Right lobe of liver (tissue), 6 donors: Measurements from ENCODE around the gene MINDY1. TPM values are rescaled to one million over a fixed set of nuclear protein-coding genes. Genes with fewer than 3 reads are reported as not detected.

Experiments
- ATAC-seq, 4 donors: fragments of 200-7000 bp; cut with Tn5 transposase; one replicate each; pipeline ENCODE4 v1.9.1; 2020; ENCODE audit warnings: mild to moderate bottlenecking in 4 of 4, moderate library complexity in 4 of 4
- DNase-seq, 3 donors: peaks; one replicate each; pipeline ENCODE4 v3.0.0-alpha.2; 2020
- H3K27ac ChIP-seq, 3 donors: fragments of 200-600 bp; one replicate each; pipeline ENCODE4 v1.8.0; 2022
- H3K27me3 ChIP-seq, 2 donors: fragments of 200-600 bp; one replicate each; pipeline ENCODE4 v1.8.0; 2022
- H3K36me3 ChIP-seq, 4 donors: fragments of 200-600 bp; sonication (generic) in 1 of 4; one replicate each; pipeline versions ENCODE4 v1.5.1 to v1.8.0; 2017 to 2022; ENCODE audit warnings: control low read depth in 1 of 4
- H3K4me1 ChIP-seq, 4 donors: fragments of 200-600 bp; sonication (generic) in 1 of 4; one replicate each; pipeline versions ENCODE4 v1.5.1 to v1.8.0; 2017 to 2022; ENCODE audit warnings: control low read depth in 1 of 4
- H3K4me3 ChIP-seq, 3 donors: fragments of 200-600 bp; one replicate each; pipeline ENCODE4 v1.8.0; 2022
- H3K9me3 ChIP-seq, 4 donors: fragments of 200-600 bp; sonication (generic) in 1 of 4; one replicate each; pipeline versions ENCODE4 v1.5.1 to v1.8.0; 2017 to 2022; ENCODE audit warnings: control low read depth in 1 of 4
- POLR2A ChIP-seq: fragments of 450-650 bp; IDR thresholded peaks from one replicate; pipeline ENCODE4 v1.6.1; 2017; ENCODE audit warnings: antibody characterized with exemption, mild to moderate bottlenecking
- WGBS: methylation state at CpG from one replicate; pipeline ENCODE4 v1.1.6; 2018; ENCODE audit warnings: low coverage, low lambda C conversion rate; ENCODE audit not compliant: insufficient coverage; ENCODE audit errors: missing lambda C conversion rate; 5-methylcytosine and 5-hydroxymethylcytosine counted together
- intact Hi-C, 2 donors: fragments of 100-400 bp; cut with DNase I; formaldehyde crosslinking; loops; one replicate each; pipeline versions ENCODE4 v1.11.2 to v1.14.1; 2022
- total RNA-seq, 6 experiments: library from RNA; depleted of rRNA in 2 of 6; stranded (reverse); fragments of >200 nt in 2 of 6; fragmentation: NEBNext Ultra II Directional in 3 of 6; extraction: Animal tissue kit (Norgen Biotek cat#: 25700) in 3 of 6; gene quantifications; one replicate each; pipeline versions ENCODE4 v1.1.0 to v1.2.4, GENCODE V29; 2016 to 2023
- TF ChIP-seq, protein P1 (sequence below), 4 donors: fragments of 200-600 bp in 3 of 4; fragments of 450-650 bp in 1 of 4; IDR thresholded peaks; one replicate each; pipeline versions ENCODE4 v1.5.1 to v1.8.0; 2016 to 2022; ENCODE audit warnings: antibody characterized with exemption in 4 of 4, mild to moderate bottlenecking in 2 of 4
- donor health status: DM: no; HTN: yes; CAD: no.
- donor health status: DM: no; HTN: no; CAD: no.
- donor health status: DM: no; HTN: no; CAD: no.
- donor health status: DM: no; HTN: yes; CAD: no.
- donor health status: DM: no; HTN: yes; CAD: no.

MINDY1 gene
- total RNA-seq, 6 experiments from 2014 or later: 10.1 to 19.7 (median 15.4) TPM

DNA sequence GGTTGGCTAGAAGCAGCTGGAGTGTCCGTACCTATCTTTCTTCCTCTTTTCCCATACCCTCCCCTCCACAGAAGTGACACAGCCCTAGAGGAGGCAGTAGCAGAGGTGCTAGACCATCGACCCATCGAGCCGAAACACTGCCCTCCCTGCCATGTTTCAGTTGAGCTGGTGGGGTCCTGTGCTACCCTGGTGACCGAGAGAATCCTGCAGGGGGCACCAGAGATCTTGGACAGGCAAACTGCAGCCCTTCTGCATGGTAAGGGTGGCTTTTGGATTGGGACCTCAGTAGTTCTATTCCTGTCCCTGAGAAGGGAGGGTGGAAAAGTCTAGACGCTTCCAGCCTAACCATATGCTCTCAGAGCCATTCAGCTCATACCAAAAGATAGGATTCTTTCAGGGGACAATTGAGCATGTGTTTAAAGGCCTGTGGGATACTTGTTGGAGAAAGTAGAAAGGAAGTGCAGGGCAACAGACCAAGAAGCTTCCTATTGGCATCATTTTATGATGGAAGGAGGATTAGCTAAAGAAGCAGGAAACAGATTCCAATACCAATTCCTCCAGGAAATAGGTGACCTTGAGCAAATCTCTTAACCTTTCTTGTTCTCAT lies 17.9 kb upstream of the MINDY1 start:
- peak; percentile 72 to 80 (median 75) for DNase-seq

DNA sequence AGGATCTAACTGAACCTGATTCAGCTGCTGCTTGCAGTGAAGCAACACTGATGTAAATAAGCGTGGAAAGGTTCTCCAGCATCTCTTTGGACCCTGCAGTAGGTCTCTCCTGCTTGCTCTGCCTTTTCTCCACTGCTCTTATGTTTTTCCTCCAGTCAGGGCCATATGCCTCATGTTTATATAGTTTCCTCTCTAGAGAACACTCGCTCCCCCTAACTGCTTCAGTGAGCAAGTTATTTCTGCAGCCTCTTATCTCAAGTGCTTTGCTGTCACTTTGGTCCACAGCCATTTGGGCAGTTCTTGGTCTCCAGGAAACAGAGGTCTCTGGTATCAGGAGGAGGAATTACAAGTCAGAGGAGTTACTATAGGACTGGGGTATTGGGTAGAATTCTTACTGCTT lies 6.8 kb upstream of the MINDY1 start:
- H3K27me3 ChIP-seq: no peaks in the 10 kb centered on the region
- ATAC-seq (peak; percentile 17 to 56 (median 31)), DNase-seq (no peak)
- 9% methylated on average over 2 of the region's 2 CpGs for WGBS
- peak overlapping the region; percentile 77 to 80 (median 77) for H3K27ac ChIP-seq
- peaks cover 0 to 52% (median 22%) of the 10 kb centered on the region in 4 donors for H3K4me1 ChIP-seq
- H3K4me3 ChIP-seq: peak overlapping the region in 1 of 3 donors; percentile 31
- no peak for TF ChIP-seq POLR2A
- TF ChIP-seq, protein P1, sequence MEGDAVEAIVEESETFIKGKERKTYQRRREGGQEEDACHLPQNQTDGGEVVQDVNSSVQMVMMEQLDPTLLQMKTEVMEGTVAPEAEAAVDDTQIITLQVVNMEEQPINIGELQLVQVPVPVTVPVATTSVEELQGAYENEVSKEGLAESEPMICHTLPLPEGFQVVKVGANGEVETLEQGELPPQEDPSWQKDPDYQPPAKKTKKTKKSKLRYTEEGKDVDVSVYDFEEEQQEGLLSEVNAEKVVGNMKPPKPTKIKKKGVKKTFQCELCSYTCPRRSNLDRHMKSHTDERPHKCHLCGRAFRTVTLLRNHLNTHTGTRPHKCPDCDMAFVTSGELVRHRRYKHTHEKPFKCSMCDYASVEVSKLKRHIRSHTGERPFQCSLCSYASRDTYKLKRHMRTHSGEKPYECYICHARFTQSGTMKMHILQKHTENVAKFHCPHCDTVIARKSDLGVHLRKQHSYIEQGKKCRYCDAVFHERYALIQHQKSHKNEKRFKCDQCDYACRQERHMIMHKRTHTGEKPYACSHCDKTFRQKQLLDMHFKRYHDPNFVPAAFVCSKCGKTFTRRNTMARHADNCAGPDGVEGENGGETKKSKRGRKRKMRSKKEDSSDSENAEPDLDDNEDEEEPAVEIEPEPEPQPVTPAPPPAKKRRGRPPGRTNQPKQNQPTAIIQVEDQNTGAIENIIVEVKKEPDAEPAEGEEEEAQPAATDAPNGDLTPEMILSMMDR (IDR thresholded peaks at IDR 0.05): no peak
- H3K9me3 ChIP-seq: no peaks in the 10 kb centered on the region
- intact Hi-C loops: no loop called here
- H3K36me3 ChIP-seq: peaks cover 0 to 15% (median 5%) of the 10 kb centered on the region in 4 donors

More for the DNA sequence above, 17.9 kb upstream of the MINDY1 start:
- Histone ChIP-seq H3K4me1 (no peaks in the 10 kb centered on the region), H3K9me3 (no peaks in the 10 kb centered on the region), H3K27me3 (no peaks in the 10 kb centered on the region), H3K27ac (no peak overlapping the region), H3K4me3 (no peak overlapping the region), H3K36me3 (peaks cover 0 to 44% (median 24%) of the 10 kb centered on the region in 4 donors)
- 51% methylated on average over 4 of the region's 6 CpGs for WGBS
- TF ChIP-seq, protein P1 (IDR thresholded peaks at IDR 0.05): peak; percentile 61 to 71 (median 71)
- no peak for TF ChIP-seq POLR2A
- peak; percentile 93 to 98 (median 96) for ATAC-seq
- intact Hi-C loops: loop anchor here in 1 of 2 donors (10.0 kb wide), 1 partner anchor 130 kb away; the partner anchor contains the start of gene TNFAIP8L2

DNA sequence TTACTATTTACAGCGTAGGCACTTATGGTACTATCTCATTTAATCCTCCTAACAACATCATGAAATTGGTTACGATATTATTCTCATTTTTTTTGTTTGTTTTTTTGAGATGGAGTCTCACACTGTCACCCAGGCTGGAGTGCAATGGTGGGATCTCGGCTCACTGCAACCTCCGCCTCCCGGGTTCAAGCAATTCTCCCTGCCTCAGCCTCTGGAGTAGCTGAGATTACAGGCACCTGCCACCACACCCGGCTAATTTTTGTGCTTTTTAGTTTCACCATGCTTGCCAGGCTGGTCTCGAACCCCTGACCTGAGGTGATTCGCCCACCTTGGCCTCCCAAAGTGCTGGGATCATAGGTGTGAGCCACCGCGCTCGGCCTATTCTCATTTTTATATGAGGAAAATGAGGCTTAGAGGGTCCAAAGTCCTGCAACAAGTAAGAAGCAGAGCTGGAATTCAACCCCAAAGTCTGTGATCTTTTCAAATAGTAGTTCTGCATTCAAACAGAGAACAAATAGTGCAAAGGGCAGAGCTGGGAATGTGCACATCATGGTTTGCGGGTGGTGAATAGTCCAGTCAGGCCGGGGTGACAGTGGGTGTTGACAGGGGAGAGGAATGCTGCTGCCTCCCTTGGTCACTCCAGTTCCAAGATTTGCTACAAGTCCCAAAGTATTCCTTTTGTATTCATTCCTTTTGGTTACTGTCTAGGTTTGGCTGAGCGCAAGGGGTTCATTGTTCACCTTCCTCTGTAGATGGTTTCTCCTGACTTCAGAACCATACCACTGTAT lies 6.2 kb upstream of the MINDY1 start:
- Histone ChIP-seq H3K9me3 (no peaks in the 10 kb centered on the region), H3K27ac (peak overlapping the region; percentile 77 to 80 (median 77)), H3K4me1 (peaks cover 0 to 54% (median 22%) of the 10 kb centered on the region in 4 donors), H3K4me3 (peak overlapping the region in 2 of 3 donors; percentile 10 to 31), H3K27me3 (no peaks in the 10 kb centered on the region), H3K36me3 (peaks cover 0 to 9% (median 1%) of the 10 kb centered on the region in 4 donors)
- ATAC-seq (peak; percentile 58 to 79 (median 74)), DNase-seq (peak; percentile 51 to 83 (median 73))
- TF ChIP-seq, protein P1 (IDR thresholded peaks at IDR 0.05): no peak
- TF ChIP-seq POLR2A: no peak
- intact Hi-C loops: no loop called here
- 33% methylated on average over 9 of the region's 14 CpGs for WGBS

DNA sequence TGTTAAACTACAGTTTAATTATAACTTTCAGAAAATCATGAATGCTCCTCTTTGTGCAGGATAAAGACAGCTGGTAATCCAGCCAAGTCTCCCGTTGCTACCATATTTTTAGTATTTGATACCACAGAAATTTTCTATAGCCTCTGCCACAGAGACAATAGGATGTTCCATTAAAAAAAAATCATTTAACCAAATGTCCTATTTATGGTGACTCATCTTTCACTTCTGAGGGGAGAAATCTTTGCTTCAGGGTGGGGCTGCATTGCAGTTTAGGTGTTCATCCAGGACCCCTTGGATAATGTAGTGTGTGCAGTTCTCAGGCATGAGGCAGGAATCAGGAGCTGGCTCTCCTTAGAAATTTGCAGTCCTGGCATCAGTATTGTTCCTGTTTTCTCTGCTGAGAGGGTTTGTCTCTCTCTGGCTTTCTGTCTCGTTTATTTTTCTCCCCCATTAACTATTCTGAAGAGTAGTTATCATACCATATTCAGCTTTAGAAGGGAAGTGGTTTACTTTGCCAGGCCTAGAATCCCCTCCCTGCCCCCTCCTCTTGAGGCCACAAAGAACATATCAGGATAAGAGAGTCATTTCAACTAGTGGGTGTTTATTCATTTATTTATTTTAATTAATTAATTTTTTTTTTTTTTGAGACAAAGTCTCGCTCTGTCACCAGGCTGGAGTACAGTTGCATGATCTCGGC lies 4.6 kb upstream of the MINDY1 start:
- 52% methylated on average over 4 of the region's 4 CpGs for WGBS
- peak overlapping the region in 1 of 3 donors; percentile 77 for H3K27ac ChIP-seq
- H3K4me1 ChIP-seq: peaks cover 0 to 65% (median 27%) of the 10 kb centered on the region in 4 donors

More for the DNA sequence above, 4.6 kb upstream of the MINDY1 start:
- Histone ChIP-seq H3K4me3 (no peak overlapping the region), H3K9me3 (no peaks in the 10 kb centered on the region), H3K27me3 (no peaks in the 10 kb centered on the region), H3K36me3 (no peaks in the 10 kb centered on the region)
- ATAC-seq (no peak), DNase-seq (no peak)
- TF ChIP-seq, protein P1 (IDR thresholded peaks at IDR 0.05): no peak
- no peak for TF ChIP-seq POLR2A
- intact Hi-C loops: no loop called here
